ENCODE measurements around the gene PPM1D.
"Not testable (repeated sequence)": the region's sequence is repeated elsewhere in the genome, so short reads cannot be mapped to it uniquely, and the experiment has no call there.

The PPM1D gene

DNA sequence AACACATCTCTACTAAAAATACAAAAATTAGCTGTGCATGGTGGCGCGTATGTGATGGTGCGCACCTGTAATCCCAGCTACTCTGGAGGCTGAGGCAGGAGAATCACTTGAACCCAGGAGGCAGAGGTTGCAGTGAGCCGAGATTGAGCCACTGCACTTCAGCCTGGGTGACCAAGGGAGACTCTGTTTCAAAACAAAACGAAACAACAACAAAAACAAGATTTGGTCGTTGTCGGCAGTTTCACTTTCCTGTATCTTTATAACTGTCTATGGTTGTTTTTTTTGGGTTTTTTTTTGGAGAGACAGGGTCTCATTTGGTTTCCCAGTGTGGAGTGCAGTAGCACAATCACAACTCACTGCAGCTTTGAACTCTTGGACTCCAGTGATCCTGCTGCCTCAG, 68.7 kb downstream of the PPM1D start:
- DNase-seq (ENCODE audit: low read depth in 2 of 2) = not testable (repeated sequence)

DNA sequence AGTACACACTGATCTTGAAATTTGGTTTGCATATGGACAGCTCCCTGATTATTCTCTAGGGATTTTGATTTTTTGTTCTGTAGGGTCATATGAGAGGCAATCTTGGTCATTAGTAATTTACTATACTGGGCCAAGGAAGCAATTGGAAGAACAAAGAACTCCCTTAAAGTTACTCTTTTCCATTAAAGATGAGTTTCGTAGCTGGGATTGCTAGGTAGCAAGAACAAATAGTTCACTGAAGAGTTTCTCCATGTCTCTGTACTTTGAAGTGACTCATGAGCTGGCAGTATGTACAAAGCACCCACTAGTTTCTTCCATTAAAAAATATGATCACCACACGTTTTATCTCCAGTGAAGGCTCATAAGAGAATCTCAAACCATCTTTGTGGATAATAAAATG, 71.5 kb downstream of the PPM1D start:
- no peak for DNase-seq (ENCODE audit: low read depth in 2 of 2)

DNA sequence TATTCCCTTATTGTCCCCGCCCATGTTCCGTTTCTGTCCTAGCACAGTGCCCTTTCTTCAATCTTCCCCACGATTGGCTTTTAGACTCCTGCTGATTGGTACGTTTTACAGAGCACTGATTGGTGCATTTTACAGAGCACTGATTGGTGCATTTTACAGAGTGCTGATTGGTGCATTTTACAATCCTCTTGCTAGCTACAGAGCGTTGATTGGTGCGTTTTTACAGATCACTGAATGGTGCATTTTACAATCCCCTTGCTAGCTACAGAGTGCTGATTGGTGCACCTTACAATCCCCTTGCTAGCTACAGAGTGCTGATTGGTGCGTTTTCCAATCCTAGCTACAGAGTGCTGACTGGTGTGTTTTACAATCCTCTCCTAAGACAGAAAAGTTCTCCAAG, 74.6 kb downstream of the PPM1D start:
- DNase-seq (ENCODE audit: low read depth in 2 of 2) = not testable (repeated sequence)

DNA sequence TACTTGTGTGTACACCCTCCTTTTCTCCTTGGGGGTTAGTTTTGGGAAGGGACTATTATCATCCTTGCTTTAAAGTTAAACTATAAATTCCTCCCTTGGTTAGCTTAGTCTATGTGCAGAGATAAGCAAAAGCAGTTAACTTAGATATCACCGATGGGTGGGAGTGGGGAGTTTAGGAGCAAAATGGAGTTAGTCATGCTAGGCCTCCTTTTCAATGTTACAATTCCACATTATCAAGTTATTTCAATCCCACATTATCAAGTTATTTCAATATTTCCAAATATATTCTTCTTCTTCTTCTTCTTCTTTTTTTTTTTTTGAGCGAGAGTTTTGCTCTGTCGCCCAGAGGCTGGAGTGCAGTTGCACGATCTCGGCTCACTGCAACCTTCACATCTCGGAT, 76.0 kb downstream of the PPM1D start:
- DNase-seq (ENCODE audit: low read depth in 2 of 2) = no peak

DNA sequence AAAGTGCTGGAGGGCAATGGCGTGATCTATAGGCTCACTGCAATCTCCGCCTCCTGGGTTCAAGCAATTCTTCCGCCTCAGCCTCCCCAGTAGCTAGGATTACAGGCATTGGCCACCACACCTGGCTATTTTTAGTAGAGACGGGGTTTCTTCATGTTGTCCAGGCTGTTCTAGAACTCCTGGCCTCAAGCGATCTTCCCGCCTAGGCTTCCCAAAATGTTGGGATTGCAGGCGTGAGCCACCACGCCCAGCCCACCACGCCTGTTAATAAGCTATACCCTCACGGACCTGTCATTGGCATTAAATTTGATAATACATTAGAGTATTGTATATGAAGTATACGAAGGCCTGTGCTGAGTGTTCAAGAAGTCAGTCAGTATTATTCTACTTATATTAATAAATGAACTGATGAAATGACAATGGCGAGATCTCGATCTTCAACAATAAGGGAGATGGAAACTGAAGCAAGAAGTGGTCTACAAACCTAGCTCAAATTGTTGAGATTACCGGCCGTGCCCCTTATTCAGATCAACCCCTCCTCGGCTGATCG, 76.8 kb downstream of the PPM1D start:
- no peak for DNase-seq (ENCODE audit: low read depth in 2 of 2)

DNA sequence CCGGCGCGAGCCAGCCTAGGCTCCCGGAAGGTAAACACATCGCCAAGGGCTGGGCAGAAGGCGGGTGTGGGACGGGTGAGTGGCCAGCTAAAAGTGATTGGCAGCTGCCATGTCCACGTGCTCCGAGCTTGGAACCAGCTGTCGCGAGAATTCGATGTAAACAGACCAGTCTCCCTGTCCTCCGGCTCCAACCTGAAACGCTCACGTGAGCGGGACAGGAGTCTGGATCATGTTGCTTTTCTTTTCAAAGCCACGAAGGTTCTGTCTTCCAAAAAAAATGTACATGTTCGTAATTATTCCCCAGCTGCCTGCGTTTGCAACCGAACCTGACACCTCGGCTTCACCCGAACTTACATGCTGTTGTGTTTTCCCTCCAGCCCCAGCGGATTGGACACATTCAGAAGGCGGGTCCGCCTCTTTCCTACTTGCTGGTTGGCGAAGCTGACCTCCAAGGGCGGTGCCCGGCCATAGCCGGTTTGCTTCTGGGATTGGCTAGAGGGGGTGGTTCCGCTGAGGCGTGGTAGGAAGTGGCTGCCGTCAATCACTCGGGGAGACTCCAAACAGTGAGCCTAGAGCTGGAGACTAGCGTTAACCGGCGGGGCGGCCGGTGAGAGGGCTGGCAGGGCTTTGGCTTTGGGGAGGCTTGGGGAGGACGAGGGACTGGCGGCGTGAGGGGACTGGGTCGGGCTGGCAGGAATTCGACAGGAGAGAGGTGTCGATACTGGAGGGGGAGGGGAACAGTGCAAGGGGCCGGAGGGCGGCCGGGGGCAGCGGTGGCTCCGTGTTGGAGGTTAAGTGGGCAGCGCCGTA, 77.5 kb downstream of the PPM1D start, which contains the start of gene BCAS3:
Gene BCAS3 (plus strand): TSS at position 544 of the 810 bp plus-strand sequence.
- peak; percentile 90 to 97 for DNase-seq (ENCODE audit: low read depth in 2 of 2)

DNA sequence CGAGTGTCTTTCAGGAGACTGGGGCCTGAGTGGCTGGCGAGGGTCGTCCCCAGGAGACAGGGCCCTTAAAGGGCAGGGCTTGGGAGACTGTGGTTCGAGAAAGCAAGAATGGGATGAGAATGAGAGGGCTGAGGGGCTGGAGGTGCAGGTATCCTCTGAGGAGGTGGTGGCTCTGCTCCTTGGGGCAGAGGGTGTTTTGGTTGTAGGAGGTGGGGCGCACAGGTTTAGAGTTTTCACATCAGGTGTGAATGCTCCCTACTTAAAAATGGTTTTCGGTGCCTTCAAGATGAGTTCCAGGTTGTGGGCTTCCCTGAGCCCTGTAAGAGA, 78.1 kb downstream of the PPM1D start:
- DNase-seq (ENCODE audit: low read depth in 2 of 2) = no peak

DNA sequence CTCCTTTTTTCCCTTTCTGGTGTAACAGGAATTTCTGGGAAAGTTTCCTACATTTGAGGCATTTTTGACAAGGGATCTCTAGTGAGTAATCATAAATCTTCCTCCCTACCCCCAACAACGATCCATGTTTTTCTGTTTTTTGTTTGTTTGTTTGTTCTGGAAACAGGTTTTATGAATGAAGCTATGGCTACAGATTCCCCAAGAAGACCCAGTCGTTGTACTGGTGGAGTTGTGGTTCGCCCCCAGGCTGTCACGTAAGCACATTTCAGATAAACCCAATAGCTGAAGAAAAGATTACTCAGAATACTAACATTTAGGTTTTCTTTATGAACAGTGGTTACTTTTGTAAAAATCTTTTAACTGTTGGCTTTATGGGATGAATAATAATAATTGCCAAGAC, 79.3 kb downstream of the PPM1D start:
- DNase-seq (ENCODE audit: low read depth in 2 of 2) = no peak

DNA sequence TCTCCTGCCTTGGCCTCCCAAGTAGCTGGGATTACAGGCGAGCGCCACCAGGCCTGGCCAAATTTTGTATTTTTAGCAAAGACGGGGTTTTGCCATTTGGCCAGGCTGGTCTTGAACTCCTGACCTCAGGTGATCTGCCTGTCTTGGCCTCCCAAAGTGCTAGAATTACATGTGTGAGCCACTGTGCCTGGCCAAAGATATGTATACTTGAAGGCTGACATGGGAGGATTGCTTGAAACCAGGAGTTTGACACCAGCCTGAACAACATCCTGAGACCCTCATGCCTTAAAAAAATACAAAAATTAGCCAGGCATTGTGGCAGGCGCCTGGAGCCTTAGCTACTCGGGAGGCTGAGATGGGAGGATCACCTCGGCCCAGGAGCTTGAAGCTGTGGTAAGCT, 80.8 kb downstream of the PPM1D start:
- DNase-seq (ENCODE audit: low read depth in 2 of 2) = no peak

DNA sequence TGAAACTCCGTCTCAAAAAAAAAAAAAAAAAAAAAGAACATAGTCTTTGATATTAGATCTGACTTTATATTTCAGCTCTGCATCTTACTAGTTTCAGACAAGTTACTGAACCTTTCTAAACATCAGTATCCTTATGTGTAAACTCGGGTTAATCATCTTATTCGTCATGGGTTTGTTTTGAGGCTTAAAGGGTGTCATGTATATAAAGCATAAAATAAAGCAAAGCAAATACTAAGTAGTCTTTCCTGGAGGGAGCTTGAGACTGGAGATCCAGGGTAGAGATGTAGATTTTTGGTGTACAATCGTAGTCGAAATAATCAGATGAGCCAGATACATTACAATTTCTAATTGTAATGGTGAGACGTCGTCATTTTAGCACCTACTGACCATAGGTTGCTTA, 85.4 kb downstream of the PPM1D start:
- DNase-seq (ENCODE audit: low read depth in 2 of 2) = no peak

DNA sequence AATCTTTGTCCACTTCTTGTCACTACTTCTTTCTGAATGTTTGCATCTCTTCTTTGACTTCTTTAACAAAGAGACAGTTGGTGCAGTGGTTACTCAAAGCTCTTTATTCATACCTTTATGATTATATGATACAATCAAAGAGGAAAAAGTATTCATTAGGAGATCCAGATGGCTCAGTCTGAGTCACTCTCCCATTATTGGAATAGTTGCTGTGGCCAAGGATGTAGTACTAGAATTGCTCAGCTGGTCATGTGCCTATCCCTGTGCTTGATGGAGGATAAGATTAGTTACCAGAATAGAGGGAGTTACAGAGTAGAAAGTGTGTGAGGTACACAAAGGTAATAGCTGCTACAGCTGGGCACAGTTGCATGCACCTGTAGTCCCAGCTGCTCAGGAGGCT, 96.0 kb downstream of the PPM1D start:
- no peak for DNase-seq (ENCODE audit: low read depth in 2 of 2)

DNA sequence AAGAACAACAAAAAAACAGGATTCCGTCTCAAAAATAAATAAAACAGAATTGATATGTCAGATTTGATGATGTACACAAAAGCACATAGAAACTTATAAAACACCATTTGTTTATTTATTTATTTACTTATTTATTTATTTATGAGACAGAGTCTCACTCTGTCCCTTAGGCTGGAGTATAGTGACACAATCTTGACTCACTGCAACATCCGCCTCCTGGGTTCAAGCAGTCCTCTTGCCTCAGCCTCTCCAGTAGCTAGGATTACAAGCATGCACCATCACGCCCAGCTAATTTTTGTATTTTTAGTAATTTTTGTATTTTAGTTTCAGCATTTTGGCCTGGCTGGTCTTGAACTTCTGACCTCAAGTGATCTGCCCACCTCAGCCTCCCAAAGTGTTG, 99.1 kb downstream of the PPM1D start:
- no peak for DNase-seq (ENCODE audit: low read depth in 2 of 2)

DNA sequence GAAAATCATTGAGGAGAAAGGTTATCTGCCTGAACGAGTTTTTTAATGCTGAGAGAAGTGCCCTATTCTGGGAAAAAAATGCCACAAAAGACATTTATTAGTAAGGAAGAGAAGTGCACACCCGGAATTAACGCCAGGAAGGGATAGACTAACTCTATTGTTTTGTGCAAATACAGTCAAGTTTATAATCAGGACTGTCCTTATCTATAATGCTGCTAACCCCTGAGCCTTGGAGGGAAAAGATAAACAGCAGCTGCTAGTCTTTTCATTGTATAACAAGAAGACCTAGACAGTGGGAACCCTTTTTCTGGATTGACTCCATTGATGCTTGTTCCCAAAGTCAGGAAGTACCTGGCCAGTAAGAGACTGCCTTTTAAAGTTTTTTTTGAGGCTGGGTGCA, 104.2 kb downstream of the PPM1D start:
- DNase-seq (ENCODE audit: low read depth in 2 of 2) = no peak

DNA sequence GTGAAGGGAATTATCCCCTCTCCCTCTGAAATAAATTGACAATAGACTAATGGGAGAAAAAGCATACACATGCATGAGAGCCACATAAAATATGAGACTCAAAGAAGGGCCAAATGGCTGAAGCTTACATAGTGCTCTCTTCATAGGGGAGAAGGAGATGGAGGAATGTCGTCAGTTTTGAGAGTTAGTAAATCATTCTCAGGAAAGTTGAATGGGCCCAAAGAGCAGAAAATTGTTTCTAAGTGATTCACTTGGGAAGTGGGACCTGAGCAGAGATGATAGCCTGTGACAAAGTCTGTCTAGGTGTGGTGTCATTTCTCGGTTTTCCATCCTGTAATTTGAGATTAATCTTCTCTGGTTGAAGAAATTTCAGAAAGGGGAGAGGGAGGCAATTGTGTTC, 112.7 kb downstream of the PPM1D start:
- DNase-seq (ENCODE audit: low read depth in 2 of 2) = no peak

DNA sequence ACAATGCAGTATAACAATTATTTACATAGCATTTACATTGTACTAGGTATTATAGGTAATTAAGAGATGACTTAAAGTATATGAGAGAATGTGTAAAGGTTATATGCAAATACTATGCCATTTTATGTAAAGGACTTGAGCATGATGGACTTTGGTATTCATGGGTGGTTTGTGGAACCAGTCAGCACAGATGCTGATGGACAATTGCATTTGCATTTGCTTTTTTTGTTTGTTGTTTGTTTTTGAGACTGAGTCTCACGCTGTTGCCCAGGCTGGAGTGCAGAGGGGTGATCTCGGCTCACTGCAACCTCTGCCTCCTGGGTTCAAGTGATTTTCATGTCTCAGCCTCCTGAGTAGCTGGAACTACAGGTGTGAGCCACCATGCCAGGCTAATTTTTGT, 113.6 kb downstream of the PPM1D start:
- no peak for DNase-seq (ENCODE audit: low read depth in 2 of 2)
